ENCODE measurements around the gene ARMC7.

The ARMC7 gene

DNA sequence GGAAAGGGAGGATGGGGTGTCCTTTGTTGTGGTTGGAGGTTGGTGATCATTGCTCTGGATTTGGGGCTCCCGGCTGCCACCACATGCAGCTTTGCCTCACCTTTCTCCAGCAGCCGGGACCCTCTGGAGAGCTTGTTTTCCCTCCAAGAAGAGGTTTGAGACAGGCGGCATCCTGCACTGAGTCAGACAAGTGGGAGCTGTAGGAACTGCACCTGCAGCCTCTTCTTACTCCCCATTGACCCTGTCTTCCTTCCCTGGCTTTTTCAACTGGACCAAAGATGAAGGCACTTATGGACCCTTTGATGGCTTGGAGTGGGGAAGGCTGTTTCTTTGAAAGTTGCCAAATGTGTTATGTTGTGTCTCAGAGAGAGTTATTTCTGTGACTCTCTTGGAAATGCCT is 46.1 kb upstream of the ARMC7 start:
- TF ChIP-seq, protein P1, sequence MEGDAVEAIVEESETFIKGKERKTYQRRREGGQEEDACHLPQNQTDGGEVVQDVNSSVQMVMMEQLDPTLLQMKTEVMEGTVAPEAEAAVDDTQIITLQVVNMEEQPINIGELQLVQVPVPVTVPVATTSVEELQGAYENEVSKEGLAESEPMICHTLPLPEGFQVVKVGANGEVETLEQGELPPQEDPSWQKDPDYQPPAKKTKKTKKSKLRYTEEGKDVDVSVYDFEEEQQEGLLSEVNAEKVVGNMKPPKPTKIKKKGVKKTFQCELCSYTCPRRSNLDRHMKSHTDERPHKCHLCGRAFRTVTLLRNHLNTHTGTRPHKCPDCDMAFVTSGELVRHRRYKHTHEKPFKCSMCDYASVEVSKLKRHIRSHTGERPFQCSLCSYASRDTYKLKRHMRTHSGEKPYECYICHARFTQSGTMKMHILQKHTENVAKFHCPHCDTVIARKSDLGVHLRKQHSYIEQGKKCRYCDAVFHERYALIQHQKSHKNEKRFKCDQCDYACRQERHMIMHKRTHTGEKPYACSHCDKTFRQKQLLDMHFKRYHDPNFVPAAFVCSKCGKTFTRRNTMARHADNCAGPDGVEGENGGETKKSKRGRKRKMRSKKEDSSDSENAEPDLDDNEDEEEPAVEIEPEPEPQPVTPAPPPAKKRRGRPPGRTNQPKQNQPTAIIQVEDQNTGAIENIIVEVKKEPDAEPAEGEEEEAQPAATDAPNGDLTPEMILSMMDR (IDR thresholded peaks at IDR 0.05; ENCODE audit: insufficient read depth, low read length, missing control alignments) = no peak
- DNase-seq (ENCODE audit: low read depth, low spot score) = no peak
- POLR2A ChIA-PET = no interaction called here
- CTCF ChIA-PET = interaction anchor here (0.8 to 12.2 kb wide), 7 partner anchors 10 to 349 kb away, joined by 3 to 146 read pairs (median 50); partner anchors contain the start of genes ARMC7, NT5C and NUP85
- no peak overlapping the region for H3K4me3 ChIP-seq (ENCODE audit: low read depth, low read length)

DNA sequence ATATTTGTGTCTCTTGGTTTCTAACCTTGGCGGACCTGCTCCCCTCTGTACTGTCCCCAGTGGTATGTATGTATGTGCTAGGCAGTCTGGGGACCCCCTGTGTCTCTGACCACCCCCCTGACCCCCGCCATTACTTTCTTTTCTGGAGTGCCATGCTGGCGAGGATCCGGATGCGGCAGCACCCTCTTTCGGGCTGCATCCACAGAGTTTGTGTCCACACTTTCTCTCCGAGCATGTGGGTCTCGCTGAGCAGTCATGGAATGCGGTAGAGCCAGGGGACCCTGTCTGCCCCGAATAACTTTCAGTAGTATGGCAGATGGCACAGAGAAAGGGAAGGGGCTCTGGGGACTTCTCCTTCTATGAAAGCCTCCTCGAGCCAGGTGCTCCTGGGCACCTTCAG is 45.7 kb upstream of the ARMC7 start:
- DNase-seq (ENCODE audit: low read depth, low spot score) = no peak
- TF ChIP-seq, protein P1 (IDR thresholded peaks at IDR 0.05; ENCODE audit: insufficient read depth, low read length, missing control alignments) = no peak
- no peak overlapping the region for H3K4me3 ChIP-seq (ENCODE audit: low read depth, low read length)
- ChIA-PET CTCF (interaction anchor here (0.7 to 12.2 kb wide), 7 partner anchors 8 to 348 kb away, joined by 3 to 146 read pairs (median 5); partner anchors contain the start of genes ARMC7 and NUP85), POLR2A (no interaction called here)

DNA sequence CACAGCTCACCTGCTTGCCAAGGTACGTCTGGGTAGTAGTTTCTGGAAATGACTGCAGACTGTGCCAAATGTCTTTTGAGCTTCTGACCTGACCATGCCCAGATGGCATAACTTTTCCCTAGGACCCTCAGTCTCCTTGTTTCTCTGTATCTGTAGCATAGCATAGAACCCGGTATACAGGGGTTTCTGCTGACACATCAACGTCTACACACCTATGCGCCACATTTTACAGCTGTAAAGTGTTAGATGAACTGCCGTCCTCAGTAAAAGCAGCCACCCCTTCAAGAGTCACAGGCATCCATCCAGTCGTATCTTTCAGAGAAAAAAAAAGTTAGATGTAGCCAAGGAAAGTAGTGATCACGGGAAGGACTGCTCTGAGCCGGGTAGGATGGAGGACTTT is 45.3 kb upstream of the ARMC7 start:
- POLR2A ChIA-PET = no interaction called here
- TF ChIP-seq, protein P1 (IDR thresholded peaks at IDR 0.05; ENCODE audit: insufficient read depth, low read length, missing control alignments) = no peak
- no peak overlapping the region for H3K4me3 ChIP-seq (ENCODE audit: low read depth, low read length)
- CTCF ChIA-PET = interaction anchor here (0.7 to 12.2 kb wide), 5 partner anchors 9 to 138 kb away, joined by 4 to 146 read pairs (median 115); partner anchors contain the start of genes ARMC7 and NUP85
- no peak for DNase-seq (ENCODE audit: low read depth, low spot score)

DNA sequence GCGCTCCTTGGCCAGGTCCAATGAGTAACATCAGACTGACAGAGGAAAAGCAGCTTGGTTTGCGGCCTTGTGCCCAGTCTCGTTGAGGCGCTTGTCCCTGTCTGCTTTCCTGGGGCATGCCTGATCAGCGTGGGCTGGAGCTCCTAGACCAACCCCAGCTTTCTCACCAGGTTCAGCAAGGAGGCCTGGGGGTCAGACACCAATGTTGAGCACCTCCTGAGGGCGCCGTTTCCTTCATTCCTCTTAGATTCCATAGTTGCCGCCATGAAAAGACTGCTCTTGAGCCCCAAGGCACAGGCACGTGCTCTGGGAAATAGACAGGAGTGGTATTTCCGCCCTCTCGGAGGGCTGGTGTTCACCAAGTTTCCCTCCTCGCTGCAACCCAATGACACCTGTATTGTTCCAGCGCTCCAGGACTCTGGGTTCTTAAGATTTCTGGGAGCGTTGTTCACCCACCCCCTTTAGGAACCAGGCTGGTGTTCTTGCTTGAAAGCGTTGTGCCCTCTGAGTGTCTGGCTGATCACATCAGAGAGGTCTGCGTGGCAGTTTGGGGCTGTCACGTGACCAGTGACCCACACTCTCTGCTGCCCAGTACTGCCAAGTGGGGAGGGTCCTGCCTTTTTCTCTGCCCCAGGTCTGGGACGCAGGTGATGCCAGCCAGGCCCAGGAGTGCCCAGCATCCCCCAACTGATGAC is 44.8 kb upstream of the ARMC7 start:
- ChIA-PET CTCF (interaction anchor here (0.7 to 12.2 kb wide), 5 partner anchors 9 to 138 kb away, joined by 4 to 146 read pairs (median 115); partner anchors contain the start of genes ARMC7 and NUP85), POLR2A (no interaction called here)
- TF ChIP-seq, protein P1 (IDR thresholded peaks at IDR 0.05; ENCODE audit: insufficient read depth, low read length, missing control alignments) = no peak
- no peak overlapping the region for H3K4me3 ChIP-seq (ENCODE audit: low read depth, low read length)
- DNase-seq (ENCODE audit: low read depth, low spot score) = no peak

DNA sequence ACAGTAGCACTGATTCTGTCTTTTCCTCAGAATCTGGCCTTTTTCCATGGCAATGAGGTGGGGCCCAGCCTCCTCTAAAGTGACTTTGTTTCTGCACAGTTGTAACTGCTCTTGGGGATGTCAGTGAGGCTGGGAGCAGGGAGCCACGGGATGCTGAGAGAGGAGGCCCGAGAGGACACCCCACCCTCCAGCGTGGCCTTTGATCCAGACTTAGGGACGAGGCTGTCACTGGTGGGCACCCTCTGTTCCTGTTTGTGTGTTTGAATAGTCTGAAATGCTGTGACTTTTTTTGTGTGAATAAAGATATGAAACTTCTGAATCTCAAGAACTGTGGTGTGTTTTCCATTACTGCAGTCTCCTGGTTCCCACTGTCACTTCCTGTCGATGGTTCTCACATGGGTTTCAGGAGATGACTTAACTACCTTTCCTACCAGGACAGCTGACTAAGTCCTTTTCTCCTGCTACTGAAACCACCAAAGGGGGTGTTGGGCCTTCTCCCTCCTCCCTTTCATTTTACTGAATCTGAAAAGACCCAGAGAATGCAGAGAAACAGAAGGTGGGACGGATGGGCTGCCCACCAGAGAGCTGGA is 44.1 kb upstream of the ARMC7 start:
- DNase-seq (ENCODE audit: low read depth, low spot score) = no peak
- TF ChIP-seq, protein P1 (IDR thresholded peaks at IDR 0.05; ENCODE audit: insufficient read depth, low read length, missing control alignments) = no peak
- ChIA-PET CTCF (interaction anchor here (0.7 to 1.3 kb wide), 3 partner anchors 40 to 136 kb away, joined by 3 to 4 read pairs (median 4); no protein-coding TSS in a partner anchor), POLR2A (no interaction called here)
- H3K4me3 ChIP-seq (ENCODE audit: low read depth, low read length) = no peak overlapping the region

DNA sequence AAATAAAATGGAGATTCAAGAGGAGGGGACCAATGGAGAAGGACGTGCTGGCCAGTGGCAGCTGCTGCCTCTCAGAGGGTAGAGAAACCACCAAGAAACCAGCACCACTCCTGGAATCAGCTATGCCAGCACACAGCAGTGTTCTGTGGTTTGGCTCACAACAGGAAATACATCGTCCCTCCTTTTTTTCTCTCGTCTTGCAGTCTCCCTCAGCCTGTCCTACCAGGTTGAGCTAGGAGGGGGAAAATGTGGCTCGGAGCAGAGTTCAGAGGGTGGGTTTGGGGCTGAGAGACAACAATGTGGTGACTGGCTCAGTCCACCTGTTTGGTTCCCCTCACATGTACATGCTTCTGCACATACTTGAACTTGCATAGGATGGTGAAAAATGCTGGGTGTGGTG is 41.9 kb upstream of the ARMC7 start:
- TF ChIP-seq, protein P1 (IDR thresholded peaks at IDR 0.05; ENCODE audit: insufficient read depth, low read length, missing control alignments) = no peak
- CTCF ChIA-PET = interaction anchor here (1.5 to 3.7 kb wide), 3 partner anchors 37 to 63 kb away, joined by 5 to 25 read pairs (median 19); partner anchors contain the start of gene NT5C
- H3K4me3 ChIP-seq (ENCODE audit: low read depth, low read length) = no peak overlapping the region
- POLR2A ChIA-PET = no interaction called here
- DNase-seq (ENCODE audit: low read depth, low spot score) = no peak

Measured in AG04449 (cell line).